Prostate gland (tissue), 2 donors: ENCODE results near the gene PER2. TPM values are rescaled to one million over a fixed set of nuclear protein-coding genes. Genes with fewer than 3 reads are reported as not detected.

ENCODE experiments used
- DNase-seq: peaks from one replicate; pipeline ENCODE4 v3.0.0-alpha.2; 2019; ENCODE audit warnings: low spot score
- H3K27ac ChIP-seq, 2 donors: fragments of 200-600 bp; sonication (generic); 2 replicates each; pipeline ENCODE4 v1.5.1; 2017 to 2019
- H3K27me3 ChIP-seq: fragments of 200-600 bp; sonication (generic); replicated peaks from 2 replicates; pipeline ENCODE4 v1.5.1; 2019; ENCODE audit not compliant: insufficient read depth
- H3K36me3 ChIP-seq, 2 donors: fragments of 200-600 bp; sonication (generic); 1 replicate in 1 of 2; 2 replicates in 1 of 2; pipeline versions ENCODE4 v1.5.1 to v1.8.1; 2017 to 2019
- H3K4me1 ChIP-seq: fragments of 200-600 bp; sonication (generic); replicated peaks from 2 replicates; pipeline ENCODE4 v1.5.1; 2019
- H3K4me3 ChIP-seq, 2 donors: fragments of 200-600 bp; sonication (generic); 2 replicates each; pipeline ENCODE4 v1.5.1; 2017 to 2019
- H3K9me3 ChIP-seq: fragments of 200-600 bp; sonication (generic); 2 replicates; pipeline ENCODE4 v1.5.1; 2017
- POLR2A ChIP-seq: fragments of 450-650 bp; IDR thresholded peaks from one replicate; pipeline ENCODE4 v1.6.1; 2016; ENCODE audit warnings: antibody characterized with exemption, mild to moderate bottlenecking
- POLR2AphosphoS5 ChIP-seq: sonication (generic); formaldehyde crosslinking; IDR thresholded peaks from one replicate; pipeline ENCODE4 v1.6.1; 2017; ENCODE audit warnings: antibody characterized with exemption
- WGBS: methylation state at CpG from one replicate; pipeline ENCODE4 v1.1.5; 2018; 5-methylcytosine and 5-hydroxymethylcytosine counted together
- intact Hi-C: fragments of 100-400 bp; cut with DNase I; formaldehyde crosslinking; loops from one replicate; pipeline ENCODE4 v1.14.2; 2022
- total RNA-seq, 2 donors: library from RNA; depleted of rRNA; stranded (reverse); fragments of >200 nt; gene quantifications; one replicate each; pipeline ENCODE4 v1.1.0, GENCODE V29; 2016
- TF ChIP-seq, protein P1 (sequence below), 4 experiments: fragments of 200-600 bp in 2 of 4; fragments of 450-650 bp in 2 of 4; sonication (generic) in 2 of 4; IDR thresholded peaks; 1 replicate in 3 of 4; 2 replicates in 1 of 4; pipeline ENCODE4 v1.5.1; 2016 to 2019; ENCODE audit warnings: antibody characterized with exemption in 4 of 4, mild to moderate bottlenecking in 2 of 4, moderate library complexity in 2 of 4

Gene PER2
- total RNA-seq, 2 donors from 2014 or later = 24.0 to 53.1 TPM

DNA sequence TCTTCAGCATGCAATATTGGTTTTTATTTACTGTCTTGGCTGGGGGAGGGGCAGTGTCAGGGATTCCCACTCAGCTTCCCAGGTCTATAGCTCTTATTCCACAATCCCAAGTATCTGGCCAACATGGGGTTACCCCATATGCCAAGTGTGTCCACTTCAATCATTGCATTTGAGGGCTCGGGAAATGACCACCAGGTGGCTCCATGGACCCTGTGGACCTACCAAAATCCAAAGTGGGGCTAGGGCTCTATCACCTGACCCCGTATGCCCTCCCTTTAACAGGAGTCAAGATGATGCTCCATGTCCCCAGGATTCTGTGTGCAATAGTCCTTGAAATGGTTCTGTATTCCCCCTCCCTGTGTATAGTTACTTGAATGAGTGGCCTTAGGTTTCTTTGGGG is 19.8 kb upstream of the PER2 start:
- Histone ChIP-seq H3K4me3 (no peak overlapping the region), H3K4me1 (no peaks in the 10 kb centered on the region), H3K27me3 (no peaks in the 10 kb centered on the region), H3K36me3 (no peaks in the 10 kb centered on the region), H3K27ac (no peak overlapping the region), H3K9me3 (no peaks in the 10 kb centered on the region)
- no peak for TF ChIP-seq POLR2AphosphoS5
- TF ChIP-seq, protein P1, sequence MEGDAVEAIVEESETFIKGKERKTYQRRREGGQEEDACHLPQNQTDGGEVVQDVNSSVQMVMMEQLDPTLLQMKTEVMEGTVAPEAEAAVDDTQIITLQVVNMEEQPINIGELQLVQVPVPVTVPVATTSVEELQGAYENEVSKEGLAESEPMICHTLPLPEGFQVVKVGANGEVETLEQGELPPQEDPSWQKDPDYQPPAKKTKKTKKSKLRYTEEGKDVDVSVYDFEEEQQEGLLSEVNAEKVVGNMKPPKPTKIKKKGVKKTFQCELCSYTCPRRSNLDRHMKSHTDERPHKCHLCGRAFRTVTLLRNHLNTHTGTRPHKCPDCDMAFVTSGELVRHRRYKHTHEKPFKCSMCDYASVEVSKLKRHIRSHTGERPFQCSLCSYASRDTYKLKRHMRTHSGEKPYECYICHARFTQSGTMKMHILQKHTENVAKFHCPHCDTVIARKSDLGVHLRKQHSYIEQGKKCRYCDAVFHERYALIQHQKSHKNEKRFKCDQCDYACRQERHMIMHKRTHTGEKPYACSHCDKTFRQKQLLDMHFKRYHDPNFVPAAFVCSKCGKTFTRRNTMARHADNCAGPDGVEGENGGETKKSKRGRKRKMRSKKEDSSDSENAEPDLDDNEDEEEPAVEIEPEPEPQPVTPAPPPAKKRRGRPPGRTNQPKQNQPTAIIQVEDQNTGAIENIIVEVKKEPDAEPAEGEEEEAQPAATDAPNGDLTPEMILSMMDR (IDR thresholded peaks at IDR 0.05) = peak in 1 of 4 experiments; percentile 6
- TF ChIP-seq POLR2A = no peak
- 77% methylated on average over 2 of the region's 2 CpGs for WGBS
- intact Hi-C loops = no loop called here
- DNase-seq = no peak

DNA sequence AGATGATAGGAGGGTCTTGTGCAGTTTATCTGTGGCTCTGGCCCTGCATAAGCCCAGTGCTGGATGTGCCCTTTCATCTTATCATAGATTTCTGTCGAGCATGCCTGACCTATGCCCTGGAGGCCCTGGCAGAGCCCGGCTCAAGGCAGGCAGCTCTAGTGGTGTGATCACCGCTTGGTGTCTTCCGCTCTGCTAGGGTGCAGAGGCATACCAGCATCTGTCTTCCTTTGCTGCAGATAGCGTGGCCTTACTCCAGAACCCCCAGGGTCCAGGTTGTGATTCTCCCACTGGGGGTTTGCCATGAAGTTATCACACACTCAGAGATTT is 18.2 kb upstream of the PER2 start:
- Histone ChIP-seq H3K9me3 (no peaks in the 10 kb centered on the region), H3K4me1 (no peaks in the 10 kb centered on the region), H3K27me3 (no peaks in the 10 kb centered on the region), H3K4me3 (no peak overlapping the region), H3K27ac (no peak overlapping the region), H3K36me3 (no peaks in the 10 kb centered on the region)
- WGBS = 86% methylated on average over 5 of the region's 5 CpGs
- intact Hi-C loops = no loop called here
- no peak for DNase-seq
- TF ChIP-seq POLR2AphosphoS5 (no peak), POLR2A (no peak)

DNA sequence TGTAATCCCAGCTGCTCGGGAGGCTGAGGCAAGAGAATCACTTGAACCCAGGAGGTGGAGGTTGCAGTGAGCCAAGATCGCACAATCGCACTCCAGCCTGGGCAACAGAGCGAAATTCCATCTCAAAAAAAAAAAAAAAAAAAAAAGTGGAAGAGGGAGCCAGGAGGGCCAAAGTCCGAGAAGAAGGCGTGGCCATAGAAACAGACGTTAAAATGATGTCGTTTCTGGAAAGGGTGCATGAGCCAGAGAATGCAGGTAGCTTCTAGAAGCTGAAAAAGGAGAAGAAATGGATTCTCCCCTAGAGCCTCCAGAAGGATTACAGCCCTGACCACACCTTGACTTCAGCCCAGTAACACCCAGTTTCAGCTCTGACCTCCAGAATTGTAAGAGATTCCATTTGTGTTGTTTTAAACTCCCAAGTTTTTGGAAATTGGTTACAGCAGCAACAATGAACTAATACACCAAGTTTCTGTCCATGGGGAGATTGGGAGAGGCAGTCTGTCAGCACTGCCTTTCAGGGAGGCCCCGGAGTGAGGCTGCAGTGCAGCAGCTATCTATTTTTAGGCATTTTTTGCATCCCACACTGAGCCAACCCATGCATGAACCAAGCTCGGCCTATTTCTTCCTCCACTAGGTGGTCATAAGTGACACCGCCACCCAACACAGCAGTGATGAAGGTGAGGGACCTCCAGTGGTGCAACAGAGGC is 17.7 kb upstream of the PER2 start:
- DNase-seq = no peak

GRCh38 chr2:238305092-238305862 is 16.9 kb upstream of the PER2 start:
- no peak for DNase-seq
- no peaks in the 10 kb centered on the region for H3K9me3 ChIP-seq
- H3K27ac ChIP-seq = no peak overlapping the region
- H3K4me3 ChIP-seq = no peak overlapping the region
- intact Hi-C loops = no loop called here
- H3K36me3 ChIP-seq = no peaks in the 10 kb centered on the region
- no peaks in the 10 kb centered on the region for H3K4me1 ChIP-seq
- TF ChIP-seq POLR2A (no peak), POLR2AphosphoS5 (no peak)
- TF ChIP-seq, protein P1 (IDR thresholded peaks at IDR 0.05) = peak in 3 of 4 experiments; percentile 28 to 49 (median 46)
- no peaks in the 10 kb centered on the region for H3K27me3 ChIP-seq
- 88% methylated on average over 12 of the region's 12 CpGs for WGBS

More for the DNA sequence above, 17.7 kb upstream of the PER2 start:
- intact Hi-C loops = no loop called here
- no peak overlapping the region for H3K4me3 ChIP-seq
- no peak overlapping the region for H3K27ac ChIP-seq
- TF ChIP-seq POLR2A (no peak), POLR2AphosphoS5 (no peak)
- TF ChIP-seq, protein P1 (IDR thresholded peaks at IDR 0.05) = no peak
- H3K27me3 ChIP-seq = no peaks in the 10 kb centered on the region
- H3K9me3 ChIP-seq = no peaks in the 10 kb centered on the region
- no peaks in the 10 kb centered on the region for H3K36me3 ChIP-seq
- WGBS = 87% methylated on average over 11 of the region's 11 CpGs
- H3K4me1 ChIP-seq = no peaks in the 10 kb centered on the region

- TF ChIP-seq POLR2A = no peak
- TF ChIP-seq POLR2AphosphoS5 = no peak
- TF ChIP-seq, protein P1 (IDR thresholded peaks at IDR 0.05) = no peak
- no peaks in the 10 kb centered on the region for H3K27me3 ChIP-seq
- H3K36me3 ChIP-seq = no peaks in the 10 kb centered on the region
- intact Hi-C loops = no loop called here
- no peak overlapping the region for H3K4me3 ChIP-seq
- no peak overlapping the region for H3K27ac ChIP-seq
- no peaks in the 10 kb centered on the region for H3K4me1 ChIP-seq
- no peak for DNase-seq
- H3K9me3 ChIP-seq = no peaks in the 10 kb centered on the region
- WGBS = 95% methylated on average over 6 of the region's 6 CpGs
These were observed 15.7 kb upstream of the PER2 start for GRCh38 chr2:238304116-238304515.
